WTC11 (cell line): ENCODE results near the gene PIP4K2B. TPM values are rescaled to one million over a fixed set of nuclear protein-coding genes. Genes with fewer than 3 reads are reported as not detected.

Experiments used
- ATAC-seq: fragments of 200-7000 bp; cut with Tn5 transposase; 2 replicates; pipeline ENCODE4 v1.10.0; 2021; ENCODE audit warnings: mild to moderate bottlenecking, moderate library complexity
- CTCF ChIA-PET: fragments of 300-600 bp; sonication (Branson Sonifier 250); formaldehyde crosslinking; loops from one replicate; lab custom pipeline; 2021; ENCODE audit warnings: antibody characterized with exemption; lab: Charles Lee
- POLR2A ChIA-PET: fragments of 350-600 bp; sonication (Branson Sonifier 250); formaldehyde crosslinking; loops from one replicate; lab custom pipeline; 2021; ENCODE audit warnings: antibody characterized with exemption; lab: Charles Lee
- DNase-seq: peaks from one replicate; pipeline ENCODE4 v3.0.0; 2021; ENCODE audit warnings: low spot score
- H3K27ac Mint-ChIP-seq: 2 replicates; pipeline ENCODE4 v1.8.0; 2021; ENCODE audit warnings: mixed read lengths
- H3K27me3 Mint-ChIP-seq: 2 replicates; pipeline ENCODE4 v1.8.0; 2021; ENCODE audit warnings: low read depth, mild to moderate bottlenecking, moderate library complexity, mixed read lengths
- H3K36me3 Mint-ChIP-seq: 2 replicates; pipeline ENCODE4 v1.8.0; 2021; ENCODE audit warnings: mixed read lengths
- H3K4me1 Mint-ChIP-seq: 2 replicates; pipeline ENCODE4 v1.8.0; 2022; ENCODE audit warnings: mixed read lengths
- H3K4me3 Mint-ChIP-seq: 2 replicates; pipeline ENCODE4 v1.8.0; 2021; ENCODE audit warnings: mild to moderate bottlenecking, moderate library complexity, mixed read lengths
- H3K9me3 Mint-ChIP-seq: 2 replicates; pipeline ENCODE4 v1.8.0; 2021; ENCODE audit warnings: mixed read lengths
- CDX4 ChIP-seq: fragments of 250-450 bp; sonication (Bioruptor Pico); IDR thresholded peaks from 2 replicates; pipeline ENCODE4 v1.9.0; 2021; ENCODE audit warnings: moderate library complexity, mild to moderate bottlenecking, inconsistent platforms, borderline replicate concordance
- CREM ChIP-seq: sonication (generic); formaldehyde crosslinking; IDR thresholded peaks from 2 replicates; pipeline ENCODE4 v1.8.1; 2022; ENCODE audit warnings: mild to moderate bottlenecking, missing genetic modification reagents, moderate library complexity
- E2F1 ChIP-seq: sonication (generic); formaldehyde crosslinking; IDR thresholded peaks from 2 replicates; pipeline ENCODE4 v1.8.0; 2022; ENCODE audit warnings: mild to moderate bottlenecking, missing genetic modification reagents
- ESRRA ChIP-seq: sonication (generic); formaldehyde crosslinking; IDR thresholded peaks from 2 replicates; pipeline ENCODE4 v1.8.1; 2022; ENCODE audit warnings: mild to moderate bottlenecking, missing genetic modification reagents, borderline replicate concordance
- FOXK1 ChIP-seq: sonication (generic); formaldehyde crosslinking; IDR thresholded peaks from 2 replicates; pipeline ENCODE4 v1.8.0; 2022; ENCODE audit warnings: mild to moderate bottlenecking, moderate library complexity, missing genetic modification reagents
- GTF2I ChIP-seq: fragments of 250-450 bp; sonication (Bioruptor Pico); conservative IDR thresholded peaks from 2 replicates; pipeline ENCODE4 v1.4.0; 2021; ENCODE audit warnings: mild to moderate bottlenecking
- JAZF1 ChIP-seq: fragments of 250-450 bp; sonication (Bioruptor Pico); IDR thresholded peaks from 2 replicates; pipeline ENCODE4 v1.9.0; 2021; ENCODE audit warnings: moderate library complexity, mild to moderate bottlenecking, inconsistent platforms
- NFYB ChIP-seq: sonication (generic); formaldehyde crosslinking; conservative IDR thresholded peaks from 2 replicates; pipeline ENCODE4 v1.8.0; 2022; ENCODE audit warnings: low read depth, missing genetic modification reagents
- SMAD3 ChIP-seq: sonication (generic); formaldehyde crosslinking; IDR thresholded peaks from 2 replicates; pipeline ENCODE4 v1.8.0; 2022; ENCODE audit warnings: missing genetic modification reagents, mild to moderate bottlenecking, borderline replicate concordance
- SOX15 ChIP-seq: fragments of 250-450 bp; sonication (Bioruptor Pico); IDR thresholded peaks from 2 replicates; pipeline ENCODE4 v1.9.0; 2021; ENCODE audit warnings: mild to moderate bottlenecking
- TP53 ChIP-seq: sonication (generic); formaldehyde crosslinking; IDR thresholded peaks from 2 replicates; pipeline ENCODE4 v1.8.1; 2023; ENCODE audit warnings: mild to moderate bottlenecking, missing genetic modification reagents
- USF1 ChIP-seq: sonication (generic); formaldehyde crosslinking; IDR thresholded peaks from 2 replicates; pipeline ENCODE4 v1.8.0; 2022; ENCODE audit warnings: mild to moderate bottlenecking, missing genetic modification reagents
- ZNF219 ChIP-seq: sonication (generic); formaldehyde crosslinking; IDR thresholded peaks from 2 replicates; pipeline ENCODE4 v1.8.0; 2023; ENCODE audit warnings: missing genetic modification reagents, mild to moderate bottlenecking, borderline replicate concordance
- ZNF423 ChIP-seq: fragments of 250-450 bp; sonication (Bioruptor Pico); IDR thresholded peaks from 2 replicates; pipeline ENCODE4 v2.1.2; 2022; ENCODE audit warnings: mild to moderate bottlenecking, moderate library complexity
- ZNF532 ChIP-seq: fragments of 250-450 bp; sonication (Bioruptor Pico); IDR thresholded peaks from 2 replicates; pipeline ENCODE4 v1.9.0; 2021; ENCODE audit warnings: mild to moderate bottlenecking, borderline replicate concordance
- total RNA-seq: library from RNA; stranded (reverse); gene quantifications from 3 replicates; pipeline ENCODE4 v1.2.3, GENCODE V29; 2021
- TF ChIP-seq, protein P1 (sequence below): sonication (generic); formaldehyde crosslinking; IDR thresholded peaks from 2 replicates; pipeline ENCODE4 v1.8.1; 2023; ENCODE audit warnings: mild to moderate bottlenecking, missing genetic modification reagents
- TF ChIP-seq, protein P2 (sequence below): sonication (generic); formaldehyde crosslinking; IDR thresholded peaks from 2 replicates; pipeline ENCODE4 v1.8.1; 2023; ENCODE audit warnings: mild to moderate bottlenecking, missing genetic modification reagents, moderate library complexity
- TF ChIP-seq, protein P3 (sequence below): fragments of 250-450 bp; sonication (Bioruptor Pico); IDR thresholded peaks from 2 replicates; pipeline ENCODE4 v1.9.0; 2021; ENCODE audit warnings: mild to moderate bottlenecking

The PIP4K2B gene
- total RNA-seq, 1 experiment from 2014 or later, result 61.9 TPM

DNA sequence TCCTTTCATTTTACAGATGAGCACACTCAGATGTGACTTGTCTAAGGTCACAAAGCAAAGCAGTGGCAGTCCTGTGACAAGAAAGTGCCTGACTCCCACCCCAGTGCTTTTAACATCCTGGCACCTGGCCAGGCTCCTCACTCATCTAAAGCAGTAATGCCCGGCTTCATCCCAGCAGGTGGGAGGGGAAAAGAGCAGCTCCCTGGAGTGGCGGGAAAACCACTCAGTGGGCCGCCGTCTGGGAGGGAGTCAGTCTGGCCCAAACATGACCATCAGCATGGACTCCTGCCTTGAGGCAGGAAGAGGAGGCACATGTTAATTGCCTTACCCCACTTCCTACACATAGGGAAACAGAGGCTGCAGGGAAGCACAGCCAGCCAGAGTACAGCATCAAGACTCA lies 53.8 kb downstream of the PIP4K2B start:
- no peak overlapping the region; the same call in 1 of the 2 replicates for H3K27ac Mint-ChIP-seq
- peaks cover 54% of the 10 kb centered on the region for H3K4me1 Mint-ChIP-seq
- TF ChIP-seq ZNF423 (CRISPR knock-in tag), result peak; percentile 70
- TF ChIP-seq, protein P1, sequence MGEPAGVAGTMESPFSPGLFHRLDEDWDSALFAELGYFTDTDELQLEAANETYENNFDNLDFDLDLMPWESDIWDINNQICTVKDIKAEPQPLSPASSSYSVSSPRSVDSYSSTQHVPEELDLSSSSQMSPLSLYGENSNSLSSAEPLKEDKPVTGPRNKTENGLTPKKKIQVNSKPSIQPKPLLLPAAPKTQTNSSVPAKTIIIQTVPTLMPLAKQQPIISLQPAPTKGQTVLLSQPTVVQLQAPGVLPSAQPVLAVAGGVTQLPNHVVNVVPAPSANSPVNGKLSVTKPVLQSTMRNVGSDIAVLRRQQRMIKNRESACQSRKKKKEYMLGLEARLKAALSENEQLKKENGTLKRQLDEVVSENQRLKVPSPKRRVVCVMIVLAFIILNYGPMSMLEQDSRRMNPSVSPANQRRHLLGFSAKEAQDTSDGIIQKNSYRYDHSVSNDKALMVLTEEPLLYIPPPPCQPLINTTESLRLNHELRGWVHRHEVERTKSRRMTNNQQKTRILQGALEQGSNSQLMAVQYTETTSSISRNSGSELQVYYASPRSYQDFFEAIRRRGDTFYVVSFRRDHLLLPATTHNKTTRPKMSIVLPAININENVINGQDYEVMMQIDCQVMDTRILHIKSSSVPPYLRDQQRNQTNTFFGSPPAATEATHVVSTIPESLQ (CRISPR knock-in tag), result no peak
- ChIA-PET CTCF (interaction anchor here (0.6 to 2.1 kb wide), 4 partner anchors 11 to 656 kb away, joined by 3 to 29 read pairs (median 6); partner anchors contain the start of gene FBXL20), POLR2A (interaction anchor here (1.6 kb wide), 1 partner anchor 17 kb away, joined by 3 read pairs; no protein-coding TSS in a partner anchor)
- no peaks in the 10 kb centered on the region; the same call in 1 of the 2 replicates for H3K27me3 Mint-ChIP-seq
- ATAC-seq (no peak), DNase-seq (no peak)
- peak overlapping the region; percentile 86 for H3K4me3 Mint-ChIP-seq
- no peaks in the 10 kb centered on the region for H3K9me3 Mint-ChIP-seq
- H3K36me3 Mint-ChIP-seq, result peaks cover 5% of the 10 kb centered on the region; the same call in 1 of the 2 replicates

- CTCF ChIA-PET, result interaction anchor here (1.7 to 2.0 kb wide), 2 partner anchors 9 to 185 kb away, joined by 8 to 17 read pairs; no protein-coding TSS in a partner anchor
- Mint-ChIP-seq H3K4me3 (no peak overlapping the region; the same call in 1 of the 2 replicates), H3K27ac (peak overlapping the region; percentile 67; the same call in 1 of the 2 replicates), H3K27me3 (no peaks in the 10 kb centered on the region), H3K4me1 (peaks cover 54% of the 10 kb centered on the region), H3K9me3 (no peaks in the 10 kb centered on the region), H3K36me3 (peaks cover 18% of the 10 kb centered on the region)
- TF ChIP-seq CREM, result no peak
- no peak for TF ChIP-seq CDX4 (CRISPR knock-in tag)
- no peak for TF ChIP-seq ZNF219 (CRISPR knock-in tag)
- TF ChIP-seq FOXK1 (CRISPR knock-in tag), result peak; percentile 37; the same call in 1 of the 2 replicates
- TF ChIP-seq ZNF423 (CRISPR knock-in tag), result peak; percentile 86
- TF ChIP-seq, protein P2, sequence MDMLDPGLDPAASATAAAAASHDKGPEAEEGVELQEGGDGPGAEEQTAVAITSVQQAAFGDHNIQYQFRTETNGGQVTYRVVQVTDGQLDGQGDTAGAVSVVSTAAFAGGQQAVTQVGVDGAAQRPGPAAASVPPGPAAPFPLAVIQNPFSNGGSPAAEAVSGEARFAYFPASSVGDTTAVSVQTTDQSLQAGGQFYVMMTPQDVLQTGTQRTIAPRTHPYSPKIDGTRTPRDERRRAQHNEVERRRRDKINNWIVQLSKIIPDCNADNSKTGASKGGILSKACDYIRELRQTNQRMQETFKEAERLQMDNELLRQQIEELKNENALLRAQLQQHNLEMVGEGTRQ, result no peak
- TF ChIP-seq GTF2I (CRISPR knock-in tag), result no peak
- POLR2A ChIA-PET, result interaction anchor here (0.8 kb wide), 1 partner anchor 108 kb away, joined by 3 read pairs; no protein-coding TSS in a partner anchor
- DNase-seq (no peak), ATAC-seq (peak; percentile 8; the same call in 1 of the 2 replicates)
Measured at GRCh38 chr17:38743556-38744171, 55.7 kb downstream of the PIP4K2B start.

- ChIA-PET POLR2A (no interaction called here), CTCF (interaction anchor here (1.7 kb wide), 1 partner anchor 8 kb away, joined by 17 read pairs; no protein-coding TSS in a partner anchor)
- H3K27ac Mint-ChIP-seq, result peak overlapping the region; percentile 30; the same call in 1 of the 2 replicates
- H3K9me3 Mint-ChIP-seq, result no peaks in the 10 kb centered on the region
- H3K4me3 Mint-ChIP-seq, result no peak overlapping the region
- peaks cover 54% of the 10 kb centered on the region for H3K4me1 Mint-ChIP-seq
- peaks cover 27% of the 10 kb centered on the region for H3K36me3 Mint-ChIP-seq
- no peaks in the 10 kb centered on the region for H3K27me3 Mint-ChIP-seq
- DNase-seq (no peak), ATAC-seq (no peak)
- no peak for TF ChIP-seq E2F1 (CRISPR knock-in tag)
- TF ChIP-seq SMAD3 (CRISPR knock-in tag), result no peak
- TF ChIP-seq JAZF1, result no peak
- no peak for TF ChIP-seq ZNF532 (CRISPR knock-in tag)
- no peak for TF ChIP-seq USF1 (CRISPR knock-in tag)
- TF ChIP-seq ESRRA (CRISPR knock-in tag), result no peak
- TF ChIP-seq, protein P3, sequence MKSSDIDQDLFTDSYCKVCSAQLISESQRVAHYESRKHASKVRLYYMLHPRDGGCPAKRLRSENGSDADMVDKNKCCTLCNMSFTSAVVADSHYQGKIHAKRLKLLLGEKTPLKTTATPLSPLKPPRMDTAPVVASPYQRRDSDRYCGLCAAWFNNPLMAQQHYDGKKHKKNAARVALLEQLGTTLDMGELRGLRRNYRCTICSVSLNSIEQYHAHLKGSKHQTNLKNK (CRISPR knock-in tag), result no peak
- TF ChIP-seq SOX15 (CRISPR knock-in tag), result no peak
- TF ChIP-seq TP53 (CRISPR knock-in tag), result no peak
- no peak for TF ChIP-seq NFYB (CRISPR knock-in tag)
Measured at GRCh38 chr17:38742411-38743308, 56.7 kb downstream of the PIP4K2B start.
